Measurements from ENCODE around the gene CAGE1.
"Not testable (repeated sequence)": the region's sequence is repeated elsewhere in the genome, so short reads cannot be mapped to it uniquely, and the experiment has no call there.

Gene CAGE1

GRCh38 chr6:7406743-7407142, 17.2 kb upstream of the CAGE1 start:
- no peak for DNase-seq

GRCh38 chr6:7404546-7404945, 15.0 kb upstream of the CAGE1 start:
- no peak for DNase-seq

DNA sequence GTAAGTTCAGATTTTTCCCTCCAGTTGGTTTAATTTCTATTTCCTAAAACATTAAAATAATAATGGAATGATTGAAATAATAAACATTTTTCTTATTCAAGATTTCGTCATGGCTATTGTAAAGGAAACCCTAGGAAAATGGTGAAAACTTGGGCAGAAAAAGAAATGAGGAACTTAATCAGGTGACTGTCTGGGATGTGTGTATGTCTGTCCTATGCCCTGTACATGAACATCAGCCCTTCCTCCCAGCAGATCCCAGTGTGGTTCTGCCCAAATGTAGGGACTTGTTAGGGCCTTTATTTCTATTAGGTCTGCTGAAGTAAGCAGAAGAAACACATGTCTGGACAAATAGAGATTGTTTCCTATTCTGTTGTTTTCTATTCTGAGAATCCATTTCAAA, 13.2 kb upstream of the CAGE1 start:
- no peak for DNase-seq

DNA sequence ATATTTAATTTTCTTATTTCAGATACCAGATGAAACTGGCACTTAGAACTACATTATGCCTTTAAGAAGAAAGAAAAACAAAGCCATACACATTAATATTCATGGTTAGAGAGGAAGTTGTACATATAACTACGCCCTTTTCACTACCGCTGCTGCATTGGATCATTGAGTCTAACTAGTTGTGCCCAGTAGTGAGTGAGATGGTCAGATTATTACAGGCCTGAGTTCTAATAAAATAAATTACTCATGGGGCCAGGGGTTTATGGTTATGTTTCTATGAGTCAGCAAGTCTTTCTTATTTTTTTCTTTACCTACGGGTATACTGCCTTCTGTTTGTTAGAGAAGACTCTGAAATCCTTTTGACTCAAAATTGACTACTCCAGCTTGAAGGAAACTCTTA, 11.5 kb upstream of the CAGE1 start:
- DNase-seq: no peak

- no peak for DNase-seq
Measured at GRCh38 chr6:7392402-7392801, 2.9 kb upstream of the CAGE1 start.

- DNase-seq: no peak
Measured at GRCh38 chr6:7391151-7391550, 1.6 kb upstream of the CAGE1 start.

DNA sequence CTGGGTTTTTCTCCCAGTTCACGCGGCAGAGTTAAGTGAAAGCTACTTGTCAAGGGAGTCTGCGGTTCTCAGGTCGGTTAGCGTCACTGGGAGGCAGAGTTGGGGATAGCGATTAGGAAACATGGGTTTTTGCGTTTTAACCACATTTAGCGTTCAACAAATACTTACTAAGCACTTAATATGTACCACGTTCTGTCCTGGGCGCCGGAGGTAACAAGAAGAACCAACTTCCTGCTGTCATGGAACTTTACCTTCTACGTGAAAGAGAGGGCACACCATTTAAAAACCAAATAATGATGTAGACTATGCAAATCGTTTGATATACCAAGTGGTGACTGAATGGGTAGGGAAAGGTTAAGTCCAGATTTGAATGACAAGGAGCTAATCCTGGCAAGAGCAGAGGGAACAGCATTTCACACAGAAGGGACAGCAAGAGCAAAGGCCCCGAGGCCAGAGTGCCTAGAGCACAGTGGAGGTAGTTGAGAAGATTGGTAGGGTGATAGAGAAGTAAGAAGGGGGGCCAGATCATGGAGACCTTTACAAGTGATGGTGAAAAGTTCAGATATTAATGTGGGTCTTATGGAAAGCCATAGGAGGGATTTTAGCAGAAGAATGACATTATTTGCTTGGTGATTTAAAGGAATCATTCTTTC, 810 bp upstream of the CAGE1 start:
- peak in 2 of 5 experiments; percentile 42 to 75 for DNase-seq

GRCh38 chr6:7389162-7389450, 436 bp downstream of the CAGE1 start:
- DNase-seq: no peak

- no peak for DNase-seq
Measured at GRCh38 chr6:7381092-7381491, 8.4 kb downstream of the CAGE1 start.

- DNase-seq: no peak
Measured at GRCh38 chr6:7378740-7379139, 10.8 kb downstream of the CAGE1 start.

- no peak for DNase-seq
Measured at GRCh38 chr6:7377961-7378360, 11.6 kb downstream of the CAGE1 start.

- DNase-seq: no peak
Measured at GRCh38 chr6:7373739-7374138, 15.8 kb downstream of the CAGE1 start.

GRCh38 chr6:7367408-7367807, 22.1 kb downstream of the CAGE1 start:
- no peak for DNase-seq

GRCh38 chr6:7351916-7352315, 37.6 kb downstream of the CAGE1 start:
- DNase-seq: not testable (repeated sequence)

DNA sequence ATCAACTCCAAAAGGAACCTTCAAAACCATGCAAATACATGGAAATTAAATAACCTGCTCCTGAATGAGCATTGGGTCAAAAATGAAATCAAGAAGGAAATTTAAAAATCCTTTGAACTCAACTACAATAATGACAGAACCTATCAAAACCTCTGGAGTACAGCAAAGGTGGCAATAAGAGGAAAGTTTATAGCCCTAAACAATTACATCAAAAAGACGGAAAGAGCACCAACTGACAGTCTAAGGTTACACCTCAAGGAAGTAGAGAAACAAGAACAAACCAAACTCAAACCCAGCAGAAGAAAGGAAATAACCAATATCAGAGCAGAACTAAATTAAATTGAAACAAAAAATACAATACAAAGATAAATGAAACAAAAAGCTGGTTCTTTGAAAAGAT, 39.0 kb downstream of the CAGE1 start:
- DNase-seq: not testable (repeated sequence)

DNA sequence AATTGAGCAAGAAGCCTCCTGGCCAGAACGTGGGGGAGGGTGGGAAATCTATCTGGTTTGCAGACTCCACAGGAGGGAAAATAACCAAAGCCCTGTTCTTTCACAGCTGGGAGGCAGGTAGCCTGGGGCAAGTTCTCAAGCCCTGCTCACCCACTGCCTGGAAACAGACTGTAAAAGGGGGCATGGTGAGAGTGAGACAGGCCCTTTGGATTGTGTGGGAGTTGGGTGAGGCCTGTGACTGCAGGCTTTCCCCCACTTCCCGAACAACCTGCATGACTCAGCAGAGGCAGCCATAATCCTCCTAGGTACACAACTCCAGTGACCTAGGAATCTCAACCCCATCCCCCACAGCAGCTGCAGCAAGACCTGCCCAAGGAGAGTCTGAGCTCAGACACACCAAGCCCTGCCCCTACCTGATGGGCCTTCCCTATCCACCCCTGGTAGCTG, 42.0 kb downstream of the CAGE1 start:
- DNase-seq: not testable (repeated sequence)

DNA sequence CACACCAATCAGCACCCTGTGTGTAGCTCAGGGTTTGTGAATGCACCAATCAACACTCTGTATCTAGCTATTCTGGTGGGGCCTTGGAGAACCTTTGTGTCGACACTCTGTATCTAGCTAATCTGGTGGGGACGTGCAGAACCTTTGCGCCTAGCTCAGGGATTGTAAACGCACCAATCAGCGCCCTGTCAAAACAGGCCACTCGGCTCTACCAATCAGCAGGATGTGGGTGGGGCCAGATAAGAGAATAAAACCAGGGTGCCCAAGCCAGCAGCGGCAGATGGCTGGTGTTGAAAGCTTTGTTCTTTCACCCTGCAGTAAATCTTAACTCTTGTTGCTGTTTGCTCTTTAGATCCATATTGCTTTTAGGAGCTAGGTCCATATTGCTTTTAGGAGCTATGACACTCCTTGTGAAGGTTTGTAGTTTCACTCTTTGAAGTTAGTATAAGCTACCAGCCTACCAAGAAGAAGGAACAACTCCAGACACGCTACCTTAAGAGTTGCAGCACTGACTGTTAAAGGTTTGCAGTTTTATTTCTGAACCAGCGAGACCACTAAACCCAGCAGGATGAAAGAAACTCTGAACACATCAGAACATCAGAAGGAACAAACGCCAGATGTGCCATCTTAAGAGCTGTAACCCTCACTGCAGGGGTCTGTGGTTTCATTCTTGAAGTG, 44.6 kb downstream of the CAGE1 start:
- DNase-seq: not testable (repeated sequence)

DNA sequence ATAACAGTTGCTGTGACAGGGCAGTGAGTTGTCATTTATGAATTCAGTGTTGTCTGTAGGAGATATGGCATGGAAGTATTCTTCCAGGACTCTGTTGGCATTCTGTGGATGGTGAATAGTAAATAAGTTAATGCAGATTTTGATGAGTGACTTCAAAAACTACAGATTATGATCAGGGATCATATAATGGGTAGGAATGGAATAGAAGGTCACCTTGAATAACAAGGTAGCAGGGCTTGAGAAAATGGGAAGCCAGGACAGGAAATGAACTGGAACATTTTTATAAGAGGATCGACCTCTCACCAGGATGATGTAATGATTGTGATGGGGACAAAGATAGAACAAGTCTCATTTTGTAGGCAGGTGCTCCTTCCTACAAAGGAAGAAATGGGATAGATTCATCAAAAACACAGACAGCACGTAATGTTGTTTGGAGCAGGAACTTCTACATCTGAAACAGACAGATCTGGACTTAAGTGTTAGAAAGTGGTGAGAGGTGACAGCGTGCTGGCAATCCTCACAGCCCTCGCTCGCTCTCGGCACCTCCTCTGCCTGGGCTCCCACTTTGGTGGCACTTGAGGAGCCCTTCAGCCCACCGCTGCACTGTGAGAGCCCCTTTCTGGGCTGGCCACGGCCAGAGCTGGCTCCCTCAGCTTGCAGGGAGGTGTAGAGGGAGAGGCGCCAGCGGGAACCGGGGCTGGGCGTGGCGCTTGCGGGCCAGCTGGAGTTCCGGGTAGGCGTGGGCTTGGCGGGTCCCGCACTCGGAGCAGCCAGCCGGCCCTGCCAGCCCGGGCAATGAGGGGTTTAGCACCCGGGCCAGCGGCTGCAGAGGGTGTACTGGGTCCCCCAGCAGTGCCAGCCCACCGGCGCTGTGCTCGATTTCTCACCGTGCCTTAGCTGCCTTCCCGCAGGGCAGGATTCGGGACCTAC, 45.7 kb downstream of the CAGE1 start:
- DNase-seq: no peak

GRCh38 chr6:7341989-7342742, 47.4 kb downstream of the CAGE1 start:
- DNase-seq: peak in 1 of 5 experiments; percentile 12

- DNase-seq: no peak
Measured at GRCh38 chr6:7341271-7341670, 48.3 kb downstream of the CAGE1 start.

DNA sequence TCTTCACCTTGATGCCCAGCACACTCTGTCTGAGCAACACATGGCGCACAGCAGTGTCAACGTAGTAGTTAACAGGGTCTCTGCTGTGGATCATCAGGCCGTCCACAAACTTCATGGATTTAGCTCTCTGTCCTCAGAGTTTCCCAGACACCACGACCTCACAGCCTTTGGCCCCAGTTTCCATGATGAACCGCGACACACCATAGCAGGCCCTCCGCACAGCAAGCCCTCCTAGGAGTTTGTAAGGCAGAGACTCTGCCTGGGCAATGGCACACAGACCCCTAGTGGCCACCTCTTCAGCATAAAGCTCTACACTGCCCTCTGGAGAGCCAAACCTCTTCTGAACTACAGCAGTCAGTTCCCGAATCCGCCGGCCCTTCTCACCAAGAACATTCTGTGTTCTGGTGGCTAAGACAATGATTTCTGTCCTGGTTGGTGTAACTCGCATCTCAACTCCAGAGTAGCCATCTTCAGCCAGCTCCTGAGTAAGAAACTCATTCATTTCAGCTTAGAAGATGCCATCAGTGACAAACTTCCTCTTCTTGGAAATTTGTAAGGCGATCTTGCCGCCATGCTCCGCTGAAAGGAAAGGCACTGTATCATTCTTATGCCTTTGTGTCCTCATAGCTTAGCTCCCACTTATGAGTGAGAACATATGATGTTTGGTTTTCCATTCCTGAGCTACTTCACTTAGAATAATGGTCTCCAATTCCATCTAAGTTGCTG, 50.4 kb downstream of the CAGE1 start:
- DNase-seq: not testable (repeated sequence)

- DNase-seq: no peak
Measured at GRCh38 chr6:7338031-7338430, 51.5 kb downstream of the CAGE1 start.
